Activated CD8-positive, alpha-beta T cell treated with anti-CD3 and anti-CD28 coated beads for 36 hours (primary cell): ENCODE measurements around the gene CCL4. TPM values are rescaled to one million over a fixed set of nuclear protein-coding genes. Genes with fewer than 3 reads are reported as not detected.
"Not testable (repeated sequence)": the region's sequence is repeated elsewhere in the genome, so short reads cannot be mapped to it uniquely, and the experiment has no call there.

ENCODE experiments used
- ATAC-seq: fragments of 200-7000 bp; cut with Tn5 transposase; one replicate; pipeline ENCODE4 v1.10.0; 2021; ENCODE audit warnings: mild to moderate bottlenecking, moderate library complexity
- CTCF ChIA-PET: fragments of 350-600 bp; sonication (Branson Sonifier 250); formaldehyde crosslinking; loops from one replicate; lab custom pipeline; 2021; ENCODE audit warnings: antibody characterized with exemption; lab: Charles Lee
- POLR2A ChIA-PET: fragments of 350-600 bp; sonication (Branson Sonifier 250); formaldehyde crosslinking; loops from one replicate; lab custom pipeline; 2021; ENCODE audit warnings: antibody characterized with exemption; lab: Charles Lee
- DNase-seq: peaks from one replicate; pipeline ENCODE4 v3.0.0-alpha.2; 2020
- H3K27ac Mint-ChIP-seq: one replicate; pipeline ENCODE4 v1.8.0; 2021; ENCODE audit warnings: mild to moderate bottlenecking, mixed read lengths
- H3K27me3 Mint-ChIP-seq: one replicate; pipeline ENCODE4 v1.8.0; 2021; ENCODE audit warnings: mixed read lengths
- H3K36me3 Mint-ChIP-seq: one replicate; pipeline ENCODE4 v1.8.0; 2021; ENCODE audit warnings: low read depth, mixed read lengths
- H3K4me1 Mint-ChIP-seq: one replicate; pipeline ENCODE4 v1.8.0; 2021; ENCODE audit warnings: low read depth, mixed read lengths
- H3K4me3 Mint-ChIP-seq: one replicate; pipeline ENCODE4 v1.8.0; 2021; ENCODE audit warnings: mild to moderate bottlenecking, moderate library complexity, mixed read lengths
- H3K9me3 Mint-ChIP-seq: one replicate; pipeline ENCODE4 v1.8.0; 2021; ENCODE audit warnings: mixed read lengths
- intact Hi-C: fragments of 100-400 bp; cut with micrococcal nuclease; formaldehyde crosslinking; loops from one replicate; pipeline ENCODE4 v1.10.0; 2022
- total RNA-seq, 2 experiments: library from RNA; stranded (reverse); gene quantifications; one replicate each; pipeline ENCODE4 v1.2.3, GENCODE V29; 2021
- TF ChIP-seq, protein P1 (sequence below): fragments of 200-600 bp; IDR thresholded peaks from one replicate; pipeline ENCODE4 v1.8.0; 2022; ENCODE audit warnings: antibody characterized with exemption, mild to moderate bottlenecking

CCL4 gene
- total RNA-seq, 2 experiments from 2014 or later: 287 to 290 TPM

GRCh38 chr17:36104701-36105181, 1.1 kb downstream of the CCL4 start:
- ChIA-PET CTCF (no interaction called here), POLR2A (interaction anchor here (6.4 kb wide), 1 partner anchor 14 kb away, joined by 64 read pairs; the partner anchor contains the start of gene CCL3)
- intact Hi-C loops: no loop called here
- peak overlapping the region; percentile 75 for H3K4me3 Mint-ChIP-seq
- H3K4me1 Mint-ChIP-seq: peaks cover 38% of the 10 kb centered on the region
- no peaks in the 10 kb centered on the region for H3K9me3 Mint-ChIP-seq
- H3K27ac Mint-ChIP-seq: peak overlapping the region; percentile 88
- H3K27me3 Mint-ChIP-seq: peaks cover 8% of the 10 kb centered on the region
- H3K36me3 Mint-ChIP-seq: peaks cover 12% of the 10 kb centered on the region
- DNase-seq (no peak), ATAC-seq (no peak)
- TF ChIP-seq, protein P1, sequence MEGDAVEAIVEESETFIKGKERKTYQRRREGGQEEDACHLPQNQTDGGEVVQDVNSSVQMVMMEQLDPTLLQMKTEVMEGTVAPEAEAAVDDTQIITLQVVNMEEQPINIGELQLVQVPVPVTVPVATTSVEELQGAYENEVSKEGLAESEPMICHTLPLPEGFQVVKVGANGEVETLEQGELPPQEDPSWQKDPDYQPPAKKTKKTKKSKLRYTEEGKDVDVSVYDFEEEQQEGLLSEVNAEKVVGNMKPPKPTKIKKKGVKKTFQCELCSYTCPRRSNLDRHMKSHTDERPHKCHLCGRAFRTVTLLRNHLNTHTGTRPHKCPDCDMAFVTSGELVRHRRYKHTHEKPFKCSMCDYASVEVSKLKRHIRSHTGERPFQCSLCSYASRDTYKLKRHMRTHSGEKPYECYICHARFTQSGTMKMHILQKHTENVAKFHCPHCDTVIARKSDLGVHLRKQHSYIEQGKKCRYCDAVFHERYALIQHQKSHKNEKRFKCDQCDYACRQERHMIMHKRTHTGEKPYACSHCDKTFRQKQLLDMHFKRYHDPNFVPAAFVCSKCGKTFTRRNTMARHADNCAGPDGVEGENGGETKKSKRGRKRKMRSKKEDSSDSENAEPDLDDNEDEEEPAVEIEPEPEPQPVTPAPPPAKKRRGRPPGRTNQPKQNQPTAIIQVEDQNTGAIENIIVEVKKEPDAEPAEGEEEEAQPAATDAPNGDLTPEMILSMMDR: no peak

DNA sequence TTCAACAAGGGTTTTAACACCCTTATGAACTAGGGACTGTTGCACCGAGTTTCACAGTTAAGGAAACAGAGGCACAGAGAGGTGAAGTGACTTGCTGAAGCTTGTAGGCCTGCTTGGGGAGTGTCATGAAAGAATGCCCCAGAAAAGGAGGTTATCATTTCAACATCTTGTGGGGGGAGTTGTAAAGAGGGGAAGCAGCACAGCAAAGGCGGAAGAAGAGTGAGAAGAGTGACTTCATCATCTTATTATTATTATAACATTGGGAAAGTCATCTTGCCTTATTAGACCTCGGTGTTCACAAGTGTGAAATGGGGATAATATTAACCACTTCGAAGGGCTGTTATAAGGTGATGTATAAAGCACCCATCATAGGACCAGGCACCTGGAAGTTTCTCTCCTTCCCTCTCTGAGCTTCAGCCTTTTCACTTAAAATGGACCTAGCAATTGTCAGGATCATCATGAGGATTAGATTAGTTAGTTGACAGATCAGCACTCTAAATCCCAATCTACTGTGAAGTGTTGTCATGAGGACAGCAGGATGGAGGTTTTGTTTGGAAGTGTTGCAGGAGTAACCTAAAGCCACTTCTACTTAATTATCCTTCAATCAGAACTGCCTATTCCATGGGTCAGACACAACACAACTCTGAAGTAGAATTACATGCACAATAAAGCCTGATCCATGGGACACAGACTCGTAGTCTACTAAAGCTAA, 2.3 kb downstream of the CCL4 start:
- H3K27me3 Mint-ChIP-seq: peaks cover 8% of the 10 kb centered on the region
- TF ChIP-seq, protein P1: no peak
- peaks cover 33% of the 10 kb centered on the region for H3K4me1 Mint-ChIP-seq
- CTCF ChIA-PET: interaction anchor here (0.9 to 3.1 kb wide), 4 partner anchors 33 to 137 kb away, joined by 3 to 10 read pairs (median 4); no protein-coding TSS in a partner anchor
- no peaks in the 10 kb centered on the region for H3K9me3 Mint-ChIP-seq
- POLR2A ChIA-PET: interaction anchor here (1.7 to 6.4 kb wide), 2 partner anchors 13 to 15 kb away, joined by 5 to 64 read pairs; partner anchors contain the start of gene CCL3
- peak overlapping the region; percentile 88 for H3K27ac Mint-ChIP-seq
- H3K4me3 Mint-ChIP-seq: peak overlapping the region; percentile 75
- peaks cover 12% of the 10 kb centered on the region for H3K36me3 Mint-ChIP-seq
- DNase-seq (no peak), ATAC-seq (no peak)
- intact Hi-C loops: no loop called here

- Mint-ChIP-seq H3K36me3 (peaks cover 12% of the 10 kb centered on the region), H3K27ac (peak overlapping the region; percentile 88), H3K9me3 (no peaks in the 10 kb centered on the region), H3K4me1 (peaks cover 33% of the 10 kb centered on the region), H3K27me3 (peaks cover 8% of the 10 kb centered on the region), H3K4me3 (peak overlapping the region; percentile 75)
- DNase-seq (no peak), ATAC-seq (no peak)
- ChIA-PET POLR2A (interaction anchor here (0.9 to 6.4 kb wide), 3 partner anchors 11 to 15 kb away, joined by 3 to 64 read pairs (median 5); partner anchors contain the start of gene CCL3), CTCF (interaction anchor here (0.9 to 3.1 kb wide), 4 partner anchors 34 to 137 kb away, joined by 3 to 10 read pairs (median 4); no protein-coding TSS in a partner anchor)
- intact Hi-C loops: no loop called here
- TF ChIP-seq, protein P1: no peak
Observed at GRCh38 chr17:36106493-36106835, 2.8 kb downstream of the CCL4 start.

GRCh38 chr17:36107660-36108059, 4.0 kb downstream of the CCL4 start:
- Mint-ChIP-seq H3K4me1 (peaks cover 32% of the 10 kb centered on the region), H3K27ac (peak overlapping the region; percentile 21), H3K9me3 (peaks cover 5% of the 10 kb centered on the region), H3K27me3 (peaks cover 8% of the 10 kb centered on the region), H3K4me3 (no peak overlapping the region), H3K36me3 (peaks cover 12% of the 10 kb centered on the region)
- intact Hi-C loops: no loop called here
- ChIA-PET POLR2A (interaction anchor here (0.6 to 6.4 kb wide), 2 partner anchors 17 to 214 kb away, joined by 3 to 64 read pairs; partner anchors contain the start of gene CCL3), CTCF (interaction anchor here (1.1 to 3.1 kb wide), 2 partner anchors 39 to 41 kb away, joined by 3 to 10 read pairs; no protein-coding TSS in a partner anchor)
- TF ChIP-seq, protein P1: no peak
- DNase-seq (peak; percentile 33), ATAC-seq (no peak)

- H3K27ac Mint-ChIP-seq, H3K27me3 Mint-ChIP-seq, ATAC-seq, H3K4me3 Mint-ChIP-seq, intact Hi-C loops, DNase-seq, H3K9me3 Mint-ChIP-seq: not testable (repeated sequence)
- ChIA-PET CTCF (interaction anchor here (1.1 to 3.1 kb wide), 2 partner anchors 38 to 41 kb away, joined by 3 to 10 read pairs; no protein-coding TSS in a partner anchor), POLR2A (interaction anchor here (6.4 kb wide), 1 partner anchor 17 kb away, joined by 64 read pairs; the partner anchor contains the start of gene CCL3)
- Mint-ChIP-seq H3K36me3 (peaks cover 12% of the 10 kb centered on the region), H3K4me1 (peaks cover 26% of the 10 kb centered on the region)
Observed at GRCh38 chr17:36108265-36108664, 4.6 kb downstream of the CCL4 start.
